DMS 273 (cell line): ENCODE results near the gene HDAC8.
A peak's percentile ranks its signal among the peaks of the same experiment; 100 is the strongest.

Experiments used
- DNase-seq: peaks from one replicate; lab custom pipeline; 2025; ENCODE audit not compliant: unreplicated experiment; lab: John Stamatoyannopoulos, UW

HDAC8 gene

GRCh38 chrX:72297953-72298730 is 274.5 kb downstream of the HDAC8 start:
- DNase-seq, result peak; percentile 49

DNA sequence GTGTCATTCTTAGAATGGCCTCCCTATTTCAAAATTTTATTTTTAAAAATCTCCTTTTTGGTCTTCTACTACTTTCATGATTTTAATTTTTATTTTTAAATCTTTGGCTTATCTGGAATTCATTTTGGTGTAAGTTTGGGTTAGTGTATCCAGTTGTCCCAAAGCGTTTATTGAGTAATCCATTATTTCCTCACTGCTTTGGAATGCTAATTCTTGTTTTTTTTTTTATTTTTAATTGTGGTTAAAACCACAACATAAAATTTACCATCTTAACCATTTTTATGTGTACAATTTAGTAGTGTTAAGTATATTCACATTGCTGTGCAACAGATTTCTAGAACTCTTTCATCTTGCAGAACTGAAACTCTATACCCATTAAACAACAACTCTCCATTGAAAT is 275.7 kb downstream of the HDAC8 start:
- DNase-seq, result no peak

- no peak for DNase-seq
Observed at GRCh38 chrX:72295745-72296144, 276.9 kb downstream of the HDAC8 start.

GRCh38 chrX:72294497-72294896 is 278.1 kb downstream of the HDAC8 start:
- DNase-seq, result peak; percentile 31

DNA sequence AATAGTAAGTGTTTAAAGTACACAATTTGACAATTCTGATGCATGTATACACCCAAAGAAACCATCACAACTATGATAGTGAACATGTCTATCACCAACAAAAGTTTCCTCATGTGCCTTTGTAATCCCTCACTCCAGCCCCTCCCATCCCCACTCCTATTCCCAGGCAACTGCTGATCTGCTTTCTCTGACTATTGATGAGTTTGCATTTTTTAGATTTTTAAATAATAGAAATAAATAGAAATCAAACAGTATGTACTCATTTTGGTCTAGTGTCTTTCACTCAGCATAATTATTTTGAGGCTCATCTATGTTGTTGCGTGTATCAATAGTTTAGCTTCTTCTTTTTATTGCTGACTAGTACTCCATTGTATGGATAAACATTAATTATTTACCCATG is 290.3 kb downstream of the HDAC8 start:
- DNase-seq, result no peak

- DNase-seq, result no peak
Observed at GRCh38 chrX:72280321-72280845, 292.3 kb downstream of the HDAC8 start.
